GM12873 (cell line): ENCODE results near the gene TRIM62.

ENCODE experiments used
- TF ChIP-seq, protein P1 (sequence below): IDR thresholded peaks from 2 replicates; pipeline ENCODE4 v1.5.1; 2012; ENCODE audit warnings: low read depth, mild to moderate bottlenecking, moderate library complexity, low read length, control low read depth; ENCODE audit not compliant: insufficient read depth; ENCODE audit errors: missing control alignments

TRIM62 gene

DNA sequence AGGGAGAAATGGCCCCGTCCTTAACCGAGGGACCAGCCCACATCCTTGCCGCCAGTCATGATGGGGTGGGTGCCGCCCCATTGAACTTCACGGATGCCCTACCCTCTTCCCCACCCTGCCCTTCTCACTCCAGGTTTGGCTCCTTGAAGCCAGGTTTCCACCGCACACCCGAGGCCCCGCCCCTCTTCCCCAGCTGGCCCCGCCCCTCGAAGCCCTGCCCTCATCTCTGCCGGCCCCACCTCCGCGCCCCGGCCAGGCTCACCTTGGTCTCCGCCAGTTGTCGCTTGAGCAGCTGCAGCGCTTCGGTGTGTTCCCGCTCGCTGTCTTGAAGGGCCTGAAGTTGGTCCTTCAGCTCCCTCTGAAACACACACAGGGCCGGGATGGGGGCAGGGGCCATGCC, 16.6 kb downstream of the TRIM62 start:
- TF ChIP-seq, protein P1, sequence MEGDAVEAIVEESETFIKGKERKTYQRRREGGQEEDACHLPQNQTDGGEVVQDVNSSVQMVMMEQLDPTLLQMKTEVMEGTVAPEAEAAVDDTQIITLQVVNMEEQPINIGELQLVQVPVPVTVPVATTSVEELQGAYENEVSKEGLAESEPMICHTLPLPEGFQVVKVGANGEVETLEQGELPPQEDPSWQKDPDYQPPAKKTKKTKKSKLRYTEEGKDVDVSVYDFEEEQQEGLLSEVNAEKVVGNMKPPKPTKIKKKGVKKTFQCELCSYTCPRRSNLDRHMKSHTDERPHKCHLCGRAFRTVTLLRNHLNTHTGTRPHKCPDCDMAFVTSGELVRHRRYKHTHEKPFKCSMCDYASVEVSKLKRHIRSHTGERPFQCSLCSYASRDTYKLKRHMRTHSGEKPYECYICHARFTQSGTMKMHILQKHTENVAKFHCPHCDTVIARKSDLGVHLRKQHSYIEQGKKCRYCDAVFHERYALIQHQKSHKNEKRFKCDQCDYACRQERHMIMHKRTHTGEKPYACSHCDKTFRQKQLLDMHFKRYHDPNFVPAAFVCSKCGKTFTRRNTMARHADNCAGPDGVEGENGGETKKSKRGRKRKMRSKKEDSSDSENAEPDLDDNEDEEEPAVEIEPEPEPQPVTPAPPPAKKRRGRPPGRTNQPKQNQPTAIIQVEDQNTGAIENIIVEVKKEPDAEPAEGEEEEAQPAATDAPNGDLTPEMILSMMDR, result no peak

DNA sequence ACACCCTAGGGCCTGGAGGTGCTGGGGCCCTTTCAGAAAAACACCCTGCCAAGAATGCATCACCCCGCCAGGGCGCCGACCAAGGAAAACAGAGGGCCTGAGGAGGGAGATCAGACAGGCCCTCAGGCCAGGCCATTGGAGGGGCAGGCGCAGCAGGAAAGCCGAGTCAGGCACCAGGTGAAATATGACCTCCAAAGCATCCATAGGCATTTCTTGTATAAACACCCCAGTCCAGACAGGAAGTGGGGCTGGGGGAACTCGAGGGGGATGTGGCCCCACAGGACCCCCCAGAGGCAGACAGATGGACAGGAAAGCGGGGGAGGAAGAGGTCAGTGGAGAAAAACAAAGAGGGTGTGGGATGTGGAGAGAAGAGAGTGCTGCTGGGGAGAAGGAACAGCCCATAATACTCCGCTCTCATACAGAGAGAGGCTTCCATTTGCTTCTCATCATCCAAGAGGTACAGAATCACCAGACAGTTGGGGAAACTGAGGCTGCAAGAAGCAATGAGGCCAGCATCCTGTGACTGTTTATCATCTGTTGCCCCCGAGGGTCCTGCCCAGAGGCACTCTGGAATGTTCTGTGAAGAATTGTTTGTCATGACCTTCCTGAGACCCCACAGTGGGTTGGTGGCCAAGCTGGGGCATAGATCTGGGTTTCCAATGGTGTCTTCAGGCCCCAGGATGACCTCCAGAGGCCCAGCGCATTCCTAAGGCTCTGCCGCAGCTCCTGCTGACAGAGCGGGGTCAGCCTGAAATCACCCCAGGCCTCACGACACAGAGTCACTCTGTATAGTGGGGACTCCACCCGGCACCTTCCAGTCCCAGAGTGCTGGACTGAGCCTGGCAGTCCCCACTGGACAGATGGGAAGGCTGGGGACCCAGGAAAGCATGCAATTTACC, 18.0 kb downstream of the TRIM62 start:
- TF ChIP-seq, protein P1, result no peak

DNA sequence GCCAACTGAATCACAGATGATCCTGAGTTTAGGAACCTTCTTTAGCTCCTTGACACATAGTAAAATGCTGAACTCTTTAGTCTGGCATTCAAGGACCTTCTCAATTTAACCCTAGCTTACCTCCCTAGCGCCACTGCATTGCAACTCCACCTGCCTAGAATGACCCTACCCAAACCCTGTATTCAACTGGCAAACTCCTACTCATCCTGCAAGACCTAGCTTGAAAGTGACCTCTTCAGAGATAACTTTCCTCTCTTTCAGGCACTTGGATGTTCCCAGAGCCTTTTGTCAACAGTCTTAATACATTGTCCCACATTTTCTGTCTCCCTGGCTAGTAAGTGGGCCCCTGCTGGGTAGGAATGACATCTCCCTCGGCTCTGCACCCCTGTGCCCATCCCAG, 19.7 kb downstream of the TRIM62 start:
- TF ChIP-seq, protein P1, result no peak

DNA sequence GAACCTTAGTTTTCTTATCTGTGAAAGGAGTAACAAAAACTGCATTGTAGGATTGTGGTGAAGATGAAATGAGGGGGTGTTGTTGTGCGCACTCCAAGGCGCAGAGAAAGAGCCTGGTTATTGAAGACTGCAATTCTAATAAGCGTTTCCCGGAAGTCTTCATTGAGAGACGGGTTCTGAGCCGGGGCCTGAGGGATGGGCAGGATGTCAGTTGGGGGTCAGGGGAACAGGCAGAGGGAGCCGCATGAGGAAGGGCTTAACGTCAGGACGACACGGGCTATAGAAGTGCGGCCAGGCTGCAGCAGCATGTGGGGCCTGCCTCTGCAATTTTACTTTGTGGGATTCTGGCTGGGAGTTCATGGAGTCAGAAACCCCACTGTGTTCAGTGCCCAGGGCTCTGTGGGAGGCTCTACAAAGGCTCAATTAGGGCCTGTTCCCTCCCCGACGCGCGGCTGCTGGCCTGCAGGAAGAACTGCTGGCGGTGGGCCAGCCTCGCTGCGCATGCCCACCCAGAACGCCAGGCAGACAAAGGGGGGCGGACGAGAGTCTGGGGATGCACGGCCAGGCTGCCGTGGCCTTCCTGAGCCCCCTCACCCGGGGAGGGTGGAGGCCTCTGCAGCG, 20.7 kb downstream of the TRIM62 start:
- TF ChIP-seq, protein P1, result no peak

DNA sequence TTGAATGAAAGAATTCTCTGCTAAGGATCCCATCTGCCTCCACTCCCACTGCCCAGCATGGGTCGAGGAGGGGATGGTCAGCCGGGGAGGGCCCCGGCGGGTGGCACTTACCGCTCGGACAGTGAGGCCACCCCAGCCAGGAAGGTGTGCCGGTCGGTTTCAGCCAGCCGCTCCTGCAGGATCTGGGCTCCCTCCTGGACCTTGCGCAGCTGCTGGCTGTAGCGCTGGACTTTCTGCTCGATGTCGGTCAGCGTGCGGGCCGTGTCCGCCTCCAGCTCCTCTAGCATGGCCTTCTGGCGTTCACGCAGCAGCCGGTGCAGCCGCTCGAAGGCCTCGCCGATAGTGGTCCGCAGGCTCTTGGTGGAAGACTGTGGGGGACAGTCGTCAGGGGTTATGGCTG, 22.3 kb downstream of the TRIM62 start:
- TF ChIP-seq, protein P1, result no peak

DNA sequence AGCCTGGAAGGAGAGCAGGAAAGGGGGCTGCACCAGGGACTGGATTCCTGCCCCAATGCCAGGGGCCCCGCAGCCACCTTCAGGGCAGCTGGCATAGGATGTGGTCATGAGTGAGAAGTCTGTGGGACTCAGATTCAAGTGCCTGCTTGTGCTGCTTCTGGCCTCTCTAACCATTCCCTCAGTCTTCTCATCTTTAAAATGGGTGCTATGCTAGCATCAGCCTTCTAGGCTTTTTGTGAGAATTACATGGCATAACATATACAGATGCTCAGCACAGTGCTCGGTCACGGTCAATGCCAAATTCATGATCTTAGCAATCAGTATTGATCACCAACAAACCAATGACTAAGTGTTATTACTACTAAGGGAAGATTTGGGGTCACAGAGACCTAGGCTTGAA, 23.5 kb downstream of the TRIM62 start:
- TF ChIP-seq, protein P1, result no peak

DNA sequence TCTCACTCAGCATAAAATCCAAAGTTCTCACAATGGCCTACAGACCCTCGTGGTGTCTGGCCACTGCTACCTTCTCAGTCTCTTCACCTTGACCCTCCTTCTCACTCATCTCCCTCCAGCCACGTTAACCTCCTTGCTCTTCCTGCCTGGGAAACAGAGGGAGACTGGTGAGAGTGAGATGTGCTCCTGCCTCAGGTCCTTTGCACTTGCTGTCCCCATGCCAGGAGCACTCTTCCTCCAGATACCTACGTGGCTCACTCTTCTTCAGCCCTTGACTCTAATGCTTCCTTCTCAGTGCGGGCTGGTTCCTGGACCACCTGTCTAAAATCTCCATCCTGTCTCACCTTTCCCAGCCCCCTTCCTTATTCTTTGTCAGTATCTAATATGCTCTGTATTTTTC, 24.7 kb downstream of the TRIM62 start:
- TF ChIP-seq, protein P1, result no peak
